HuH-7.5 (cell line): ENCODE measurements around the gene LRRFIP2.

Experiments
- DNase-seq: peaks from one replicate; pipeline ENCODE4 v3.0.0; 2011; ENCODE audit warnings: low spot score

Gene LRRFIP2

DNA sequence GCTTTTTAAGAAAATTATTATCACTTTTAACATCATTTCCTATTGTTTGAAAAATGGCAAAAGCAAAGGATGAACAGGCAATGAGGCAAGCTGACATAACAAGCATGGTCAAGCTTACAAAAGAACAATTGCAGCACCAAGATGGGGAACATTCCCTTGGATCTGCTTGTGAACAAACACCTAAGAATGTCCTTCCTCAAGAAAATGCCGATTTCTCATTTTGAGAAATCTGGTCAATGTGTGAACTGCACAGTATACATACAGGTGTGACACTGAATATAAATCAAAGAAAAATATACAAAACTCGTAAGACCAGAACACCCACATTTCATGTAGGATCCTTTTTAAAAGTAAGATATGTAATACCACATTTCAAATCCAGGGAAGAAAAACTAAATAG is 58.9 kb downstream of the LRRFIP2 start:
- DNase-seq: no peak

DNA sequence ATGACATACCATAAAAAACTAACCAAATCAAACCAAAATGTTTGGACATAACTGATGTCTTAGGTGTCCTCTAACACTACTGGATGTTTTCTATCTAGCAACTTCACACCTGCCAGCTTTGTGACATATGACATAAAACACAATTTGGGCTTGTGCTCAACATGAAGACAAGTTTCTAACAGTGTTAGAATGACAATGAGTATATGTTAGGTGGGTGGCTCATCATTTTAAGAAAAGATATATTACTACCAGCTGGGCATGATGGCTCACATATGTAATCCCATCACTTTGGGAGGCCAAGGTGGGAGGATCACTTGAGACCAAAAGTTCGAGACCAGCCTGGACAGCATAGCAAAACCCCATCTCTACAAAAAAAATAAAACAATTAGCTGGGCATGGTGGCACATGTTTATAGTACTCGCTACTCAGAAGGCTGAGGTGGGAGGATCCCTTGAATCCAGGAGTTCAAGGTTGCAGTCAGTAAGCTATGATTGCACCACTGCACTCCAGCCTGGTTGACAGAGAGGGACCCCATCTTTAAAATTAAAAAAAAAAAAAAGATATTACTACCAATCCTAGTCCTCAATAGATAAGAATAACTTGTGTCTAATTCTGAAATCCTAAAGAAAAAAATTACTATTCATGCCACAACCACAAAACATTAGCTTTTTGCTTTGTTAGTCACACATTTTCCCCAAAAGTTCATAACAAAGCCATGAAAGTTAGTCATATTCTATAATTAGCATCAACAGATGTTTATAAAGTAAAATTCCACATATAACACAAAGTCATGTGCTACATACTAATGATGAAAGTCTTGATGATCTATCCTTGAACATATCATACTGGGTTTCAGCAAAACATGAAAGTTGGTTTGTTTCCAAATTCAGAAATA is 59.9 kb downstream of the LRRFIP2 start:
- DNase-seq: no peak

DNA sequence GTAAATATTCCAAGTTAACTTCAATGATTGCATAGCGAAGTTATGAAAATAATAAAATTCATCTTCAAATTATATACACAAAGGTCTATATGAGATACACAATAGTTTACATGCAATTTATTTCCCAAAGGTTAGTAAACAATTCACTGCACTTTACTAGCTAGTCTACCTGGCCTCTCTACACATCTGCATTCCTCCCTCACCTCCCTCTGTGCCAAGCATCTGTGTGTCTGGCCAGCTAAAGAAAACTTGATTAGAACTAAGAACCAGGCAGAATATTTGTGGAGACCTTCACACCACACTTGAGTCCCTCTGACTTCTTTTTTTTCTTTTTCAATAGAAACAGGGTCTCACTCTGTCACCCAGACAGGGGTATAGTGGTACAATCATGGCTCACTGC is 61.4 kb downstream of the LRRFIP2 start:
- no peak for DNase-seq

DNA sequence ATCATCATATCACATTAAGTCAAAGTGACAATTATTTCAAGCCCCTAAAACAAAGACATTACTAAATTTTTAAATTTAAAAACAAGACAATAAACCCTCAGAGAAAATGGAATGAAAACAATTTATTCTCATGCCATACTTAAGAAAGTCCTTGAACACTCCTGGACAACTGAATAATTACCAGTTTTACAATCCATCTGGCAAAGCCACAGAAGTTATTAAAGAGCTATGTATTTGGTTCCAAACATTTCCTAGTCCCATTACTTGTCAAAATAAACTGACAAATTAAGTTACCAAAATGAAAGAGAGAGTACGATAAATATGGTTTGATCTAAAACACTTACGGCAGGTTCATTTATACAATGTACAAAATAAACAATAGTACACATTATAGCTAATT is 63.2 kb downstream of the LRRFIP2 start:
- DNase-seq: no peak

- DNase-seq: no peak
Observed at GRCh38 chr3:37107846-37108245, 66.5 kb downstream of the LRRFIP2 start.

GRCh38 chr3:37103103-37103808 is 71.1 kb downstream of the LRRFIP2 start:
- no peak for DNase-seq

DNA sequence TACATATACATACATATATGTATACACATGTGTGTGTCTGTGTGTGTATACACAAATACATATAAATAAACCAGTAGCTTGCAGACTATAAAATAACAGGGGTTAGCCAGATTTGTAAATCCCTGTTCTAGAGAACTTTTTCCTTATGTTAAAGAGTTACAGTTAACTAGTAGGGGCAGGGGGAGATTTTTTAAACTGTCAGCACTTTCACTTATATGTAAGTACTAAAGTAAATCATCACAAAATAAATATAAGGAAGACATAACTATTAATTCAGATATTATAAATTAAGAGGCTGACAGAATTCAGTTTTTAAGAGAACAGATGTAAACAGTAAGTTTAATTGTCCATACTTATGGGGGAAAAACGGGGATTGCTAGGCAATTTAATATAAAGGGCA is 74.0 kb downstream of the LRRFIP2 start:
- no peak for DNase-seq

DNA sequence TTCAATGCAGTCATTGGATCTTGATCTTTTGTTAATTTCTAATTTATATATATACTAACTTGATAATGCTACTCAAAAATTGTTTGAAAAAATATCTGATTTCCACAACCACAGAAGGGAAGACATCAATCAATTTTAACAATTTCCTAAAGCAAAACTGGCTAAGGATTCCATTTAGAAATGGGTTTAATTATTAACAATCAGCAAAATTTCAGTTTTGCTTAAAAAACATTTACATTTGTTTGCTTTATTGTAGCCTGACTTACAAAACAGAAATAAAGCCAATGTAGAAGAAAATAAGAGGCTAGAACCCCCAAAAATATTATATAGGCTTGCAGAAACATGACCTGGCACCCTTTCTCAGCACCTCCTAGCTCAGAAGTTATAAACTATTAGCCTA is 74.9 kb downstream of the LRRFIP2 start:
- no peak for DNase-seq

GRCh38 chr3:37098884-37099283 is 75.5 kb downstream of the LRRFIP2 start:
- DNase-seq: no peak

DNA sequence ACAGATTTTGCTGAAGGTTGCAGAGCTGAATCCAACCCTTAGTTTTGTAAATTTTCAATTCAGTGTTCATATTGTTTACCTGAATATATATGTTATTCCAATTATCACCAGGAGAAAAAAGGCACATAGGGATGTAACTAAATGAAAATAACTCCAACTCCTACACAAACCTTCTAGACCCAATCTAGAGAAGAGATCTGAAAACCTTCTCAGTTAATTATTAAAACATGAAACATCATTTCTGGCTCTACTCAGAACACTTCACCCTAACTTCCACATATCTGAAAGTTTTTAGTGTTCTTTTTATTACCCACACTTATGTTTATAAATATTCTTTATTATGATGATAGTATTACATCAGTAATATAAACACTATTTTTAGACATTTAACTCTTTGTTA is 76.6 kb downstream of the LRRFIP2 start:
- DNase-seq: no peak

DNA sequence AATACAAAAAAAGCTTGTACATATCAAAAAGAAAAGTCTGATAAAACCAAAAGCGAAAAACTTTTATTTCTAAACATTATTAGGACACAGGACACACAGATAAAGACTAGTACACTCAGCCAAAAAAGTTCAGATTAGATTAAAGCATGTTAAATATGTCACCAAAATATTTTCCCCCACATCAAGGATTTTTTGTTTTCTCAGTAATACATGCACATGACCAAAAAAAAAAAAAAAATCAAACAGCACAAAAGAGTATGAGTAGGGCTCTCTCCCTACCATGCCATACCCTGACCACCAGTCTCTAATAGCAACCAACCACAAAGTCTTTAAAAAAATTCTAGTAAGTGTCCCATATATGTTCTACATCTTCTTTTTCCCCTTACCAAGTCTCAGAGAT is 77.4 kb downstream of the LRRFIP2 start:
- no peak for DNase-seq

DNA sequence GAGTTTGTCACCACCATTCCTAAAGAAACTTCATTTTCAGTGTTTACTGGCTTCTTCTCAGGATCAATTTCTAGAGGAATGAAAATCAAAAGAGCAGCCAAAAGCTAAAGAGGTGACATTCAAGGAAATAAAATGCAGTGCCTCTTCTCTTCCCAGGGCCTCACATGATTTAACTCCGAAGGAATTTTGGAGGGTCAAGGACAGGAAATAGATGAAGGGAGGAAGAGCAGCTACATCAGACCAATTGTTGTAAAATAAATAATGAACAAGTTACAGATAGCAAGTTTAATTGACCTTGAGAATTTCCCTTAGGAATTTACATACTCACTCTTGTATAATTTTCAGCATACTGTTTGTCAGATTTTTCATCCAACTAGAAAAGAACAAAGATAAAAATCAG is 78.1 kb downstream of the LRRFIP2 start:
- DNase-seq: no peak

GRCh38 chr3:37094636-37095035 is 79.7 kb downstream of the LRRFIP2 start:
- no peak for DNase-seq

- DNase-seq: no peak
Observed at GRCh38 chr3:37093481-37093880, 80.9 kb downstream of the LRRFIP2 start.

GRCh38 chr3:37092484-37092883 is 81.9 kb downstream of the LRRFIP2 start:
- DNase-seq: no peak

GRCh38 chr3:37087870-37088269 is 86.5 kb downstream of the LRRFIP2 start:
- no peak for DNase-seq

DNA sequence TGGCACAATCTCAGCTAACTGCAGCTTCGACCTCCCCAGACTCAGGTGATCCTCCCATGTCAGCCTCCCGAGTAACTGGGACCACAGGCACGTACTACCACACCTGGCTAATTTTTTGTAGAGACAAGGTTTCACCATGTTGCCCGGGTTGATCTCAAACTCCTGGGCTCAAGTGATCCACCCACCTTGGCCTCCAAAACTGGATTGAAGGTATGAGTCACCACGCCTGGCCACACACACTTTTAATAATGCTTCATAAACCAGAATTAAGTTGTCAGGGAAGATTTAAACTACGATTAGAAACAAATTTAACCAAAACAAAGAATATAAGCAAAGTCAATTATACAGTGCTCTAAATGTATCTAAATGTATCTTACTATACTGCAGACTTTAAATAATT is 87.5 kb downstream of the LRRFIP2 start:
- DNase-seq: no peak

DNA sequence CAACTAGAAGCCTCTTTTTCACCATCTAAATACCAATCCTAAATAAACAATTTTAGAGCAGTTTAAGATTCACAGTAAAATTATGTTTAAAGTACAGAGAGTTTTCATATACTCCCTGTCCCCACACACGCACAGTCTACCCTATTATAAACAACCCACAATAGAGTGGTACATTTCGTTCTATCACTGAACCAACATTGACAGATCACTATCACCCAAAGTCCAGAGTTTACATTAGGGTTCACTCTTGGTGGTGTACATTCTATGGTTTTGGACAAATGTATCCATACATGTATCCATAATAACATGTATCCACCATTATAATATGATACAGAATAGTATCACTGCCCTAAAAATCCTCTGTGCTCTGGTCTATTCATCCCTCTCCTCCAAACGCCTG is 92.1 kb downstream of the LRRFIP2 start:
- no peak for DNase-seq

DNA sequence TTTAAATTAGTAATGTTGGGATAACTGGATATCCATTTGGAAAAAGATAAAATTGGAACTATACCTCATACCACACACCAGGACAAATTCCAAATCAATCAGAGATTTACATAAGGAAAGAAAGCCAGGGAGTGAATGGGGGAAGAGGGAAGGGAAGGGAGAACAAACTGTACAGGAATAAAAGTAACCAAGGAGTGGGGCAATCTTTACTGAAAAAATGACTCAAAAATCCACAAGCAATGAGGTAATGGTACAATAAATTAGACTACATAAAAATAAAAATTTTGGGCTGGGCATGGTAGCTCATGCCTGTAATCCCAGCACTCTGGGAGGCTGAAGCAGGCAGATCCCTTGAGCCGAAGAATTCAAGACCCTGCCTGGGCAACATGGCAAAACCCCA is 98.4 kb downstream of the LRRFIP2 start:
- DNase-seq: no peak

GRCh38 chr3:37074178-37074577 is 100.2 kb downstream of the LRRFIP2 start:
- no peak for DNase-seq

- no peak for DNase-seq
Observed at GRCh38 chr3:37072892-37073291, 101.5 kb downstream of the LRRFIP2 start.

DNA sequence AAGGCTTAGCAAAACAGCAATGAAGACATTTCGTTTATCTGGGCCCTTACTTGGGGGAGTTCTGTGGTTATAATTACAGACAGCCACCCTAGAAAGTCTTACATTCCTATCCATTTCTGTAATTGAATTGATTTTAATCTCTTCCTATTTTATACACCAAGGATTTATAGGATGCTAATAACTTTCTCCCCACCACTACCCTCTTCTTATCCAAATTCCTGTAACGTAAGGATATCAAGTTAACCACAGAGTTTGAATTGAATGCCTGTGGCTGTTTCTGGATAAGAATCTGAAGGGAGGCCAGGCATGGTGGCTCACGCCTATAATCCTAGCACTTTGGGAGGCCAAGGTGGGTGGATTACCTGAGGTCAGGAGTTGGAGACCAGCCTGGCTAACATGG is 102.5 kb downstream of the LRRFIP2 start:
- no peak for DNase-seq

DNA sequence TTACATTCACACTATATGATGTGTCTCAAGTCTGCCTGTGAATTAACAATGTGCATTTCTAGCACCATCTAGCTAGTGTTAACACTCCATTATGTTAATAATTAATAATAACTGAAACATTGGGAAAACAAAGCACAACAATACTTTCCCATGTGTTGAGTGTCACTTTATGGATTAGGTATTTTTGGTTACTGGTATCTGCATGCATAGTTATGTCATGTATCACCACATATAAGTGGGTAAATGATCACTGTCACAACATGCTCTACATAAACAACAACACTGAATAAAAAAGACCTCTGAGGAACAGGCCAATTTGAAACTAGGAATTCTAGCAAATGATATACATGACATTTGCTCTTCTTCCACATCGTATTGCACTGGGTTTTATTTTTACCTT is 106.4 kb downstream of the LRRFIP2 start:
- DNase-seq: no peak

DNA sequence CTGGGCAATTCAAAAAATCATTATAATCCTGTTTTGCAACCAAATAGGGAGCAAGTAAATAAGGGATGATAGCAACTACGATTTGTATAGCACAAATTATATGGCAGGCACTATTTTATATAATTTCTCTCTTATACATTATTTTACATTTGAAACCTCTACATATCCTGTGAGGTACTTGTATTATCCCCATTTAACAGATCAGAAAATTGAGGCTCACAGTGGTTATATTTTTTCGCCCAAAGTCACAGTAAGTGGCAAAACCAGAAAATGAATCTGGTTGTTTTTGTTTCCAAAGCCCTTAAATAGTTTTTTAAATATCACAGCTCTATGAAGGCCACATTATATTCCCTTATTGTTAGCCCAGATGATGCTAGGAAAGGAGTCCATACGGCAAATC is 106.8 kb downstream of the LRRFIP2 start:
- no peak for DNase-seq
